K562 (cell line): ENCODE results near the gene GGA3. TPM values are rescaled to one million over a fixed set of nuclear protein-coding genes. Genes with fewer than 3 reads are reported as not detected.

Experiments used
- ATAC-seq: fragments of 200-7000 bp; cut with Tn5 transposase; 3 replicates; pipeline ENCODE4 v1.9.1; 2020; ENCODE audit warnings: moderate library complexity
- BruUV-seq: library from RNA; stranded (reverse); fragments of 400-500 nt; replicated peaks from 2 replicates; lab custom pipeline; 2021; lab: Mats Ljungman, UMichigan
- CTCF ChIA-PET: fragments of 300-600 bp; formaldehyde crosslinking; extraction: SDS; loops from one replicate; lab custom pipeline; 2021; ENCODE audit warnings: low intra/inter-chr PET ratio; lab: Yijun Ruan, JAX
- POLR2A ChIA-PET: fragments of 300-600, 350-650 bp; sonication (Branson Sonifier 250); formaldehyde crosslinking; extraction: SDS; loops from one replicate; lab custom pipeline; 2021; ENCODE audit warnings: antibody characterized with exemption, inconsistent platforms; lab: Yijun Ruan, JAX
- DNase-seq, 4 experiments: peaks; one replicate each; pipeline versions ENCODE4 v3.0.0 to v3.0.0-alpha.2; 2011 to 2018; ENCODE audit warnings: low spot score in 3 of 4, mixed read lengths in 3 of 4; ENCODE audit errors: extremely low read depth in 1 of 4
- FAIRE-seq: peaks from 2 replicates; lab custom pipeline; 2011; peaks lifted over from hg19 to GRCh38; lab: Jason Lieb, UNC
- H2AFZ ChIP-seq: 2 replicates; pipeline ENCODE4 v1.6.0; 2011; ENCODE audit warnings: low read depth, low read length, control low read depth, inconsistent platforms
- H3K27ac ChIP-seq: fragments of 200-600 bp; 3 replicates; pipeline ENCODE4 v1.8.0; 2011; ENCODE audit warnings: low read depth, mild to moderate bottlenecking, control low read depth, inconsistent platforms, low read length, moderate library complexity, mixed read lengths; ENCODE audit errors: extremely low read depth
- H3K27me3 ChIP-seq, 2 experiments: fragments of 300-600 bp in 1 of 2; 2 replicates in 1 of 2; 3 replicates in 1 of 2; pipeline versions ENCODE4 v1.6.0 to v1.8.0; 2011; ENCODE audit warnings: inconsistent platforms in 2 of 2, low read length in 2 of 2, mild to moderate bottlenecking in 1 of 2, mixed read lengths in 1 of 2, moderate library complexity in 1 of 2; ENCODE audit not compliant: control insufficient read depth in 2 of 2, insufficient read depth in 2 of 2
- H3K36me3 ChIP-seq: fragments of 300-600 bp; 3 replicates; pipeline ENCODE4 v1.8.0; 2011; ENCODE audit warnings: mild to moderate bottlenecking, low read length, inconsistent platforms; ENCODE audit not compliant: control insufficient read depth, insufficient read depth
- H3K4me1 ChIP-seq, 2 experiments: fragments of 200-600 bp in 1 of 2; replicated peaks in 1 of 2; 2 replicates in 1 of 2; 3 replicates in 1 of 2; pipeline versions ENCODE4 v1.5.1 to v1.8.0; 2011; ENCODE audit warnings: inconsistent platforms in 2 of 2, low read length in 2 of 2, mild to moderate bottlenecking in 1 of 2, mixed read lengths in 1 of 2, moderate library complexity in 1 of 2; ENCODE audit not compliant: control insufficient read depth in 2 of 2, insufficient read depth in 2 of 2
- H3K4me2 ChIP-seq: 2 replicates; pipeline ENCODE4 v1.6.1; 2011; ENCODE audit warnings: low read length, control low read depth, inconsistent platforms, mixed read lengths; ENCODE audit not compliant: insufficient read depth
- H3K4me3 ChIP-seq: fragments of 200-600 bp; sonication (generic), shearing (Covaris generic); 2 replicates; pipeline ENCODE4 v1.5.1; 2016; ENCODE audit warnings: control low read depth, inconsistent platforms
- H3K79me2 ChIP-seq: fragments of 200-600 bp; 3 replicates; pipeline ENCODE4 v1.8.0; 2011; ENCODE audit warnings: low read length, inconsistent platforms; ENCODE audit not compliant: control insufficient read depth, insufficient read depth
- H3K9ac ChIP-seq, 2 experiments: 2 replicates each; pipeline versions ENCODE4 v1.6.0 to v1.6.1; 2011; ENCODE audit warnings: low read depth in 2 of 2, low read length in 2 of 2, control low read depth in 1 of 2, inconsistent platforms in 1 of 2, mild to moderate bottlenecking in 1 of 2, mixed read lengths in 1 of 2; ENCODE audit not compliant: insufficient read depth in 1 of 2
- H3K9me1 ChIP-seq: one replicate; pipeline ENCODE4 v1.6.0; 2011; ENCODE audit warnings: inconsistent platforms, mild to moderate bottlenecking, low read length, moderate library complexity; ENCODE audit not compliant: control insufficient read depth, insufficient read depth
- H3K9me3 ChIP-seq: replicated peaks from 2 replicates; pipeline ENCODE4 v1.5.1; 2011; ENCODE audit warnings: low read depth, low read length, inconsistent platforms; ENCODE audit not compliant: control insufficient read depth, insufficient read depth
- H4K20me1 ChIP-seq: replicated peaks from 2 replicates; pipeline ENCODE4 v1.6.1; 2011; ENCODE audit warnings: low read length, inconsistent platforms, mixed read lengths; ENCODE audit not compliant: control insufficient read depth, insufficient read depth
- ARID3B ChIP-seq: fragments of 250-450 bp; sonication (Bioruptor Pico); IDR thresholded peaks from 2 replicates; pipeline ENCODE4 v1.4.0; 2020; ENCODE audit warnings: borderline replicate concordance
- ARNT ChIP-seq, 2 experiments: fragments of 450-650 bp; IDR thresholded peaks; 2 replicates each; pipeline ENCODE4 v1.6.1; 2016; ENCODE audit warnings: mild to moderate bottlenecking in 1 of 2
- IRF2 ChIP-seq: sonication (generic); formaldehyde crosslinking; IDR thresholded peaks from 2 replicates; pipeline ENCODE4 v1.8.1; 2022; ENCODE audit warnings: mild to moderate bottlenecking, missing genetic modification reagents
- RBM14 ChIP-seq: fragments of 200-400 bp; formaldehyde crosslinking; IDR thresholded peaks from 2 replicates; pipeline ENCODE4 v1.6.1; 2018; ENCODE audit warnings: low read depth, mild to moderate bottlenecking, low read length, moderate library complexity, borderline replicate concordance; ENCODE audit not compliant: insufficient read depth
- SIRT6 ChIP-seq: IDR thresholded peaks from one replicate; pipeline ENCODE4 v1.6.1; 2012; ENCODE audit warnings: low read depth, mild to moderate bottlenecking, control low read depth, inconsistent platforms, low read length, moderate library complexity
- STAG1 ChIP-seq: sonication (generic); formaldehyde crosslinking; IDR thresholded peaks from 2 replicates; pipeline ENCODE4 v1.5.0; 2020; ENCODE audit warnings: missing genetic modification reagents, borderline replicate concordance
- ZNF263 ChIP-seq: sonication (generic); formaldehyde crosslinking; IDR thresholded peaks from 2 replicates; pipeline ENCODE4 v1.8.0; 2022; ENCODE audit warnings: mild to moderate bottlenecking, missing genetic modification reagents, borderline replicate concordance
- ZNF311 ChIP-seq: fragments of 250-450 bp; sonication (Bioruptor Pico); IDR thresholded peaks from 2 replicates; pipeline ENCODE4 v1.4.0; 2020; ENCODE audit warnings: mild to moderate bottlenecking, moderate library complexity
- WGBS: fragments of 100-300 bp; shearing (Covaris generic); methylation state at CpG from one replicate; pipeline ENCODE4 v1.1.6; 2016; ENCODE audit warnings: low coverage, mixed read lengths; ENCODE audit not compliant: insufficient coverage; ENCODE audit errors: missing lambda C conversion rate; 5-methylcytosine and 5-hydroxymethylcytosine counted together
- in situ Hi-C: fragments of 300-500 bp; cut with MboI; formaldehyde crosslinking; loops from 4 replicates; pipeline ENCODE4 v1.15.0; 2018; ENCODE audit warnings: inconsistent platforms, mixed read lengths
- intact Hi-C: fragments of 100-400 bp; cut with micrococcal nuclease; formaldehyde crosslinking; loops from 2 replicates; pipeline ENCODE4 v1.14.2; 2022
- polyA plus RNA-seq, 8 experiments: library from polyadenylated mRNA; depleted of rRNA in 4 of 8; stranded (reverse) in 5 of 8; unstranded in 3 of 8; fragments of >200 nt; fragmentation: Nextera tagmentation in 2 of 8; fragmentation: Illumina TruSeq in 1 of 8; extraction: Ambion mirVana in 2 of 8; extraction: Trizol in 1 of 8; gene quantifications; 2 replicates each; pipeline versions ENCODE4 v1.2.1 to v1.2.3, GENCODE V29; 2011 to 2014; ENCODE audit warnings: inconsistent platforms in 1 of 8, missing spikeins in 1 of 8
- total RNA-seq, 7 experiments: library from RNA; depleted of rRNA in 6 of 7; stranded (reverse); fragments of >200 nt in 6 of 7; fragmentation: Illumina TruSeq in 2 of 7; extraction: Trizol in 2 of 7; gene quantifications; 2 replicates each; pipeline versions ENCODE4 v1.2.1 to v1.2.3, GENCODE V29; 2011 to 2021; ENCODE audit warnings: low replicate concordance in 1 of 7

The GGA3 gene
- total and polyA plus RNA-seq, 9 of the 15 experiments (the other 6 are each of a cell fraction or from before 2014, with no cell fraction given), result 5.7 to 64.9 (median 25.4) TPM

GRCh38 chr17:75227729-75228128, 33.7 kb downstream of the GGA3 start (continued):
- TF ChIP-seq STAG1 (CRISPR knock-in tag), result no peak
- no peak for TF ChIP-seq ARID3B (CRISPR knock-in tag)
- TF ChIP-seq ZNF263 (CRISPR knock-in tag), result no peak
- TF ChIP-seq RBM14, result no peak
- TF ChIP-seq ZNF311, result no peak

- Histone ChIP-seq H3K27me3 (no peaks in the 10 kb centered on the region), H3K36me3 (peaks cover 78% of the 10 kb centered on the region), H2AFZ (no peak overlapping the region), H3K9me3 (no peaks in the 10 kb centered on the region), H3K9me1 (no peaks in the 10 kb centered on the region), H3K4me3 (no peak overlapping the region), H3K4me1 (no peaks in the 10 kb centered on the region), H3K9ac (0 out of 4 replicates have a peak overlapping the region, but pooled peaks of 1 of the 2 experiments have one; percentile 41), H3K4me2 (no peak overlapping the region), H4K20me1 (no peaks in the 10 kb centered on the region), H3K79me2 (0 out of 3 replicates have a peak, but pooled peaks cover 5% of the 10 kb centered on the region), H3K27ac (no peak overlapping the region)
- intact Hi-C loops, result no loop called here
- no TSS peak for BruUV-seq
- TF ChIP-seq ARNT (IDR thresholded peaks at IDR 0.05) (no peak), SIRT6 (no peak), IRF2 (peak; percentile 49; the same call in 1 of the 2 replicates)
- CTCF ChIA-PET, result no interaction called here
- no peak for ATAC-seq
- DNase-seq, result no peak
- in situ Hi-C loops, result no loop called here
- no peak for FAIRE-seq
- WGBS, result 90% methylated on average over 14 of the region's 14 CpGs
- POLR2A ChIA-PET, result interaction anchor here (0.8 to 1.9 kb wide), 5 partner anchors 10 to 154 kb away, joined by 3 to 6 read pairs (median 4); partner anchors contain the start of gene MRPS7
Observed at GRCh38 chr17:75225016-75225415, 36.4 kb downstream of the GGA3 start.
